GM23338 (cell line): Measurements from ENCODE around the gene TRPM3.

Experiments used
- EZH2 ChIP-seq: fragments of 200-600 bp; sonication (generic); IDR thresholded peaks from one replicate; pipeline ENCODE4 v1.8.0; 2017; ENCODE audit warnings: antibody characterized with exemption, mild to moderate bottlenecking, low read depth; ENCODE audit not compliant: unreplicated experiment
- TF ChIP-seq, protein P1 (sequence below), 2 experiments: fragments of 200-600 bp in 1 of 2; sonication (generic) in 1 of 2; conservative IDR thresholded peaks; 2 replicates each; pipeline versions ENCODE4 v1.5.1 to v1.6.1; 2016 to 2017; ENCODE audit warnings: antibody characterized with exemption in 2 of 2, low read depth in 2 of 2, mild to moderate bottlenecking in 2 of 2, moderate library complexity in 1 of 2

DNA sequence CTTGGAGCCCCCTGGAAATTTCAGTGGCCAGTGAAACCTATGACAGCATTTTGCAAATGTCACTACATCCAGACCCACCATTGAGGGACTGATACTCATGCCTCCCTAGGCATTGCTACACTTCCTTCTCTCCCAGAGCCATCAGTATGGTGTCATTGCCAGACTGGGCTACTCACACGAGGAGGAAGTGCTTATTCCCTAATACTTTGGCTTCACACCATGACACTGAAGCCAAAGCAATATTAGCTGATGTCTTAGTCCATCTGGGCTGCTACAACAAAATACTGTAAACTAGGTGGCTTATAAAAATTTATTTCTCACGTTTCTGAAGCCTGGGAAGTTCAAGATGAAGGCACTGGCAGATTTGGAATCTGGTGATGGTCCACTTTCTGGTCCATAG is 22.6 kb downstream of the TRPM3 start:
- TF ChIP-seq EZH2: no peak
- TF ChIP-seq, protein P1, sequence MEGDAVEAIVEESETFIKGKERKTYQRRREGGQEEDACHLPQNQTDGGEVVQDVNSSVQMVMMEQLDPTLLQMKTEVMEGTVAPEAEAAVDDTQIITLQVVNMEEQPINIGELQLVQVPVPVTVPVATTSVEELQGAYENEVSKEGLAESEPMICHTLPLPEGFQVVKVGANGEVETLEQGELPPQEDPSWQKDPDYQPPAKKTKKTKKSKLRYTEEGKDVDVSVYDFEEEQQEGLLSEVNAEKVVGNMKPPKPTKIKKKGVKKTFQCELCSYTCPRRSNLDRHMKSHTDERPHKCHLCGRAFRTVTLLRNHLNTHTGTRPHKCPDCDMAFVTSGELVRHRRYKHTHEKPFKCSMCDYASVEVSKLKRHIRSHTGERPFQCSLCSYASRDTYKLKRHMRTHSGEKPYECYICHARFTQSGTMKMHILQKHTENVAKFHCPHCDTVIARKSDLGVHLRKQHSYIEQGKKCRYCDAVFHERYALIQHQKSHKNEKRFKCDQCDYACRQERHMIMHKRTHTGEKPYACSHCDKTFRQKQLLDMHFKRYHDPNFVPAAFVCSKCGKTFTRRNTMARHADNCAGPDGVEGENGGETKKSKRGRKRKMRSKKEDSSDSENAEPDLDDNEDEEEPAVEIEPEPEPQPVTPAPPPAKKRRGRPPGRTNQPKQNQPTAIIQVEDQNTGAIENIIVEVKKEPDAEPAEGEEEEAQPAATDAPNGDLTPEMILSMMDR (conservative IDR thresholded peaks at IDR 0.05; ENCODE audit: low read depth in 2 of 2): no peak
